ENCODE data around the gene CRIM1. TPM values are rescaled to one million over a fixed set of nuclear protein-coding genes. Genes with fewer than 3 reads are reported as not detected.
A peak's percentile ranks its signal among the peaks of the same experiment; 100 is the strongest.

The CRIM1 gene
- total RNA-seq, 4 donors from 2014 or later: 72.6 to 162 (median 112) TPM

GRCh38 chr2:36338827-36339145, 16.8 kb upstream of the CRIM1 start:
- DNase-seq (ENCODE audit: low spot score in 2 of 2): no peak
- no peak for TF ChIP-seq EP300 (IDR thresholded peaks at IDR 0.05)
- TF ChIP-seq POLR2A (IDR thresholded peaks at IDR 0.05): no peak
- no peaks in the 10 kb centered on the region for H3K27me3 ChIP-seq
- H3K9me3 ChIP-seq: no peaks in the 10 kb centered on the region
- no peak overlapping the region for H3K4me3 ChIP-seq
- no peaks in the 10 kb centered on the region for H3K36me3 ChIP-seq
- WGBS: 77% methylated on average over 1 of the region's 1 CpG
- H3K27ac ChIP-seq: no peak overlapping the region
- H3K4me1 ChIP-seq: no peaks in the 10 kb centered on the region

DNA sequence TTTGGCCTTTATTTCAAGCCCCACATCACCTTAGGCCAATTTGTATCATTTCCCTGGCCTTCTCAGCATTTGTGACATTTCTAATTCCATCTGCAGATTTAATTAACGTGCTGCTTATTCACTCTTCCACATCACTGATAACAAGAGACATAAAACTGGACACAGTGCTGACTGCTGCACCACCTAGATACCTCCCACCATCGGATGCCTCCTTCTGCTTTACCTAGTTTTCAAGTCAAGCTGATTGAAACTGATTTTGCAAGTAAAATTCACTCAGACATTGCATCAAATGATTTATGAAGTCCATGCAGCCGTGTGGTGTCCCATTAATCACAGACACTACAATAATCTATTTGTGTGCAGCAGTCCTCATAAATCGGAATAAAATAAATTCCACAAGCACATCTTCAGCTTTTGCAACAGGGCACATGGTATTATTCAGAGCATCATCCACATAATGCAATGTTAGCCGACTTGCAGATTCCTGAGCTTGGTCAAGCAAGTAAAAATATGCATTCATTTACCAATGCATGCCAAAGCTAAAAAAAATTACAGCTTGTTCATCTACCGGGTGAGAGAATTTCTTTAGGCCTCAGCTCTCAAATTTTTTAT, 15.9 kb upstream of the CRIM1 start:
- 81% methylated on average over 6 of the region's 6 CpGs for WGBS
- TF ChIP-seq EP300 (IDR thresholded peaks at IDR 0.05) (no peak), POLR2A (IDR thresholded peaks at IDR 0.05) (no peak), POLR2AphosphoS5 (IDR thresholded peaks at IDR 0.05) (no peak)
- TF ChIP-seq, protein P1, sequence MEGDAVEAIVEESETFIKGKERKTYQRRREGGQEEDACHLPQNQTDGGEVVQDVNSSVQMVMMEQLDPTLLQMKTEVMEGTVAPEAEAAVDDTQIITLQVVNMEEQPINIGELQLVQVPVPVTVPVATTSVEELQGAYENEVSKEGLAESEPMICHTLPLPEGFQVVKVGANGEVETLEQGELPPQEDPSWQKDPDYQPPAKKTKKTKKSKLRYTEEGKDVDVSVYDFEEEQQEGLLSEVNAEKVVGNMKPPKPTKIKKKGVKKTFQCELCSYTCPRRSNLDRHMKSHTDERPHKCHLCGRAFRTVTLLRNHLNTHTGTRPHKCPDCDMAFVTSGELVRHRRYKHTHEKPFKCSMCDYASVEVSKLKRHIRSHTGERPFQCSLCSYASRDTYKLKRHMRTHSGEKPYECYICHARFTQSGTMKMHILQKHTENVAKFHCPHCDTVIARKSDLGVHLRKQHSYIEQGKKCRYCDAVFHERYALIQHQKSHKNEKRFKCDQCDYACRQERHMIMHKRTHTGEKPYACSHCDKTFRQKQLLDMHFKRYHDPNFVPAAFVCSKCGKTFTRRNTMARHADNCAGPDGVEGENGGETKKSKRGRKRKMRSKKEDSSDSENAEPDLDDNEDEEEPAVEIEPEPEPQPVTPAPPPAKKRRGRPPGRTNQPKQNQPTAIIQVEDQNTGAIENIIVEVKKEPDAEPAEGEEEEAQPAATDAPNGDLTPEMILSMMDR (IDR thresholded peaks at IDR 0.05): no peak
- DNase-seq (ENCODE audit: low spot score in 2 of 2): no peak
- Histone ChIP-seq H3K36me3 (no peaks in the 10 kb centered on the region), H3K4me1 (no peaks in the 10 kb centered on the region), H3K27ac (no peak overlapping the region), H3K4me3 (no peak overlapping the region), H3K27me3 (no peaks in the 10 kb centered on the region), H3K9me3 (no peaks in the 10 kb centered on the region)

GRCh38 chr2:36343606-36344005, 12.0 kb upstream of the CRIM1 start:
- H3K4me1 ChIP-seq: no peaks in the 10 kb centered on the region
- no peaks in the 10 kb centered on the region for H3K36me3 ChIP-seq
- H3K27ac ChIP-seq: no peak overlapping the region
- H3K4me3 ChIP-seq: no peak overlapping the region
- TF ChIP-seq, protein P1 (IDR thresholded peaks at IDR 0.05): no peak
- TF ChIP-seq POLR2AphosphoS5 (IDR thresholded peaks at IDR 0.05) (no peak), EP300 (IDR thresholded peaks at IDR 0.05) (no peak), POLR2A (IDR thresholded peaks at IDR 0.05) (no peak)
- WGBS: 84% methylated on average over 3 of the region's 3 CpGs
- no peaks in the 10 kb centered on the region for H3K27me3 ChIP-seq
- no peaks in the 10 kb centered on the region for H3K9me3 ChIP-seq
- DNase-seq (ENCODE audit: low spot score in 2 of 2): no peak

GRCh38 chr2:36348721-36349120, 6.9 kb upstream of the CRIM1 start:
- no peak for DNase-seq (ENCODE audit: low spot score in 2 of 2)
- peaks cover 16% of the 10 kb centered on the region for H3K4me1 ChIP-seq
- no peaks in the 10 kb centered on the region for H3K27me3 ChIP-seq
- TF ChIP-seq EP300 (IDR thresholded peaks at IDR 0.05) (no peak), POLR2A (IDR thresholded peaks at IDR 0.05) (no peak), POLR2AphosphoS5 (IDR thresholded peaks at IDR 0.05) (no peak)
- TF ChIP-seq, protein P1 (IDR thresholded peaks at IDR 0.05): no peak
- 84% methylated on average over 2 of the region's 2 CpGs for WGBS
- H3K27ac ChIP-seq: no peak overlapping the region
- no peak overlapping the region for H3K4me3 ChIP-seq
- no peaks in the 10 kb centered on the region for H3K36me3 ChIP-seq
- no peaks in the 10 kb centered on the region for H3K9me3 ChIP-seq

DNA sequence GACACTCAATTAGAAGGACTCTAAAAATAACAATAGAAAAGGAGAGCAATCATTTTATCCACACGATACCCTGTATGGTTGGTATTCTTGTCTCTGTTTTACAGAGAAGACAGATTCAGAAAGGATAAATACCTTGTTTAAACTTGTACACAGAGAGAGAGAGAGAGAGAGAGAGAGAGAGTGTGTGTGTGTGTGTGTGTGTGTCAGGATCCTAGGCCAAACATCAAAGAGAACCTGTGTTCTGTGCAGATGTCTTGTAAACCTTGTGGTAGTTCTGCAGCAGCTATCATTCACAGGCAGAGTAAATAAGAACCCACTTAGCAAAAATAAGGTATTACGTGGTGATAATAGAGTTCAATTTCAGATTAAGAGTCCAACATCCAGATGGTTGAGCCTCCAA, 4.3 kb upstream of the CRIM1 start:
- H3K4me1 ChIP-seq: peaks cover 25% of the 10 kb centered on the region
- no peaks in the 10 kb centered on the region for H3K9me3 ChIP-seq
- H3K4me3 ChIP-seq: no peak overlapping the region
- H3K36me3 ChIP-seq: no peaks in the 10 kb centered on the region
- no peak for TF ChIP-seq POLR2A (IDR thresholded peaks at IDR 0.05)
- TF ChIP-seq POLR2AphosphoS5 (IDR thresholded peaks at IDR 0.05): no peak
- no peak for TF ChIP-seq EP300 (IDR thresholded peaks at IDR 0.05)
- H3K27me3 ChIP-seq: no peaks in the 10 kb centered on the region
- DNase-seq (ENCODE audit: low spot score in 2 of 2): no peak
- no peak overlapping the region for H3K27ac ChIP-seq
- WGBS: 89% methylated on average over 2 of the region's 2 CpGs

GRCh38 chr2:36351736-36352349, 3.7 kb upstream of the CRIM1 start:
- TF ChIP-seq, protein P1 (IDR thresholded peaks at IDR 0.05): peak; percentile 27 to 60
- TF ChIP-seq POLR2AphosphoS5 (IDR thresholded peaks at IDR 0.05) (no peak), POLR2A (IDR thresholded peaks at IDR 0.05) (no peak)
- H3K4me3 ChIP-seq: no peak overlapping the region
- H3K27me3 ChIP-seq: no peaks in the 10 kb centered on the region
- no peak overlapping the region for H3K27ac ChIP-seq
- peaks cover 25% of the 10 kb centered on the region for H3K4me1 ChIP-seq
- 22% methylated on average over 10 of the region's 10 CpGs for WGBS
- H3K9me3 ChIP-seq: no peaks in the 10 kb centered on the region
- DNase-seq (ENCODE audit: low spot score in 2 of 2): no peak
- H3K36me3 ChIP-seq: no peaks in the 10 kb centered on the region

Measured in suprapubic skin (tissue), 4 donors.